HCT116 (cell line): ENCODE measurements around the gene COL4A3. TPM values are rescaled to one million over a fixed set of nuclear protein-coding genes. Genes with fewer than 3 reads are reported as not detected.

Experiments
- ATAC-seq: fragments of 200-7000 bp; cut with Tn5 transposase; 2 replicates; pipeline ENCODE4 v1.9.1; 2020; ENCODE audit warnings: mild to moderate bottlenecking, moderate library complexity
- BruUV-seq: library from RNA; stranded (reverse); fragments of 400-500 nt; replicated peaks from 2 replicates; lab custom pipeline; 2021; lab: Mats Ljungman, UMichigan
- CTCF ChIA-PET: fragments of 300-600 bp; sonication (Branson Sonifier 250); formaldehyde crosslinking; loops from one replicate; lab custom pipeline; 2021; ENCODE audit warnings: antibody characterized with exemption; lab: Charles Lee
- POLR2A ChIA-PET: fragments of 300-600, 350-600 bp; sonication (Branson Sonifier 250); formaldehyde crosslinking; loops from one replicate; lab custom pipeline; 2021; ENCODE audit warnings: antibody characterized with exemption; lab: Charles Lee
- RAD21 ChIA-PET, 2 experiments: fragments of 300-600 bp; sonication (Branson Sonifier 250); formaldehyde crosslinking; loops; one replicate each; lab custom pipeline; 2023; ENCODE audit warnings: low total read pairs in 2 of 2; ENCODE audit not compliant: uncharacterized antibody in 2 of 2, unreplicated experiment in 2 of 2, low non-redundant PET in 1 of 2; lab: Charles Lee
- DNase-seq: peaks from one replicate; pipeline ENCODE4 v3.0.0-alpha.2; 2010; ENCODE audit warnings: low read depth, low spot score
- H2AFZ ChIP-seq: fragments of 200-600 bp; shearing (Covaris generic), sonication (generic); 2 replicates; pipeline ENCODE4 v1.6.1; 2017; ENCODE audit warnings: low read depth, mixed run types, mixed read lengths, antibody characterized with exemption, low read length; ENCODE audit not compliant: poor library complexity, severe bottlenecking
- H3K27ac ChIP-seq: 2 replicates; pipeline ENCODE4 v1.5.1; 2012; ENCODE audit warnings: low read depth, low read length
- H3K27me3 ChIP-seq: fragments of 200-600 bp; sonication (generic); 2 replicates; pipeline ENCODE4 v1.6.1; 2016; ENCODE audit warnings: mixed run types, low read length, mixed read lengths; ENCODE audit not compliant: insufficient read depth
- H3K36me3 ChIP-seq, 2 experiments: fragments of 200-500 bp in 1 of 2; fragments of 200-600 bp in 1 of 2; sonication (Bioruptor generic) in 1 of 2; sonication (generic) in 1 of 2; 2 replicates each; pipeline versions ENCODE4 v1.5.1 to v1.6.1; 2014 to 2016; ENCODE audit warnings: low read length in 2 of 2, inconsistent platforms in 1 of 2, mixed read lengths in 1 of 2, mixed run types in 1 of 2; ENCODE audit not compliant: insufficient read depth in 2 of 2, control insufficient read depth in 1 of 2
- H3K4me1 ChIP-seq, 2 experiments: fragments of 200-600 bp in 1 of 2; sonication (generic) in 1 of 2; 2 replicates each; pipeline versions ENCODE4 v1.5.1 to v1.6.1; 2012 to 2017; ENCODE audit warnings: low read length in 2 of 2, inconsistent platforms in 1 of 2, mild to moderate bottlenecking in 1 of 2, mixed read lengths in 1 of 2, mixed run types in 1 of 2, moderate library complexity in 1 of 2; ENCODE audit not compliant: insufficient read depth in 2 of 2, control insufficient read depth in 1 of 2
- H3K4me2 ChIP-seq: fragments of 200-600 bp; sonication (generic); 2 replicates; pipeline ENCODE4 v1.6.1; 2017; ENCODE audit warnings: mixed run types, low read length, mixed read lengths
- H3K4me3 ChIP-seq, 2 experiments: fragments of 200-600 bp in 1 of 2; sonication (generic) in 1 of 2; replicated peaks in 1 of 2; 2 replicates each; pipeline ENCODE4 v1.5.1; 2011 to 2016; ENCODE audit warnings: low read length in 2 of 2, control low read depth in 1 of 2, low read depth in 1 of 2, mild to moderate bottlenecking in 1 of 2, mixed read lengths in 1 of 2, mixed run types in 1 of 2
- H3K79me2 ChIP-seq: fragments of 200-600 bp; sonication (generic); 2 replicates; pipeline ENCODE4 v1.6.1; 2017; ENCODE audit warnings: mild to moderate bottlenecking, mixed run types, low read length, moderate library complexity, mixed read lengths; ENCODE audit not compliant: insufficient read depth
- H3K9ac ChIP-seq: fragments of 200-600 bp; sonication (generic); 2 replicates; pipeline ENCODE4 v1.6.1; 2016; ENCODE audit warnings: low read length, mixed read lengths
- H3K9me2 ChIP-seq: fragments of 200-600 bp; sonication (generic), shearing (Covaris generic); 2 replicates; pipeline ENCODE4 v1.6.1; 2017; ENCODE audit warnings: mixed run types, mild to moderate bottlenecking, moderate library complexity; ENCODE audit not compliant: insufficient read depth
- H3K9me3 ChIP-seq, 2 experiments: fragments of 200-500 bp in 1 of 2; fragments of 200-600 bp in 1 of 2; sonication (Bioruptor generic) in 1 of 2; sonication (generic) in 1 of 2; 2 replicates each; pipeline ENCODE4 v1.6.1; 2014 to 2017; ENCODE audit warnings: low read length in 2 of 2, mixed read lengths in 2 of 2, inconsistent platforms in 1 of 2, low read depth in 1 of 2, mild to moderate bottlenecking in 1 of 2, mixed run types in 1 of 2, moderate library complexity in 1 of 2; ENCODE audit not compliant: control insufficient read depth in 1 of 2, insufficient read depth in 1 of 2
- H4K20me1 ChIP-seq: fragments of 200-600 bp; sonication (generic), shearing (Covaris generic); 2 replicates; pipeline ENCODE4 v1.6.1; 2017; ENCODE audit warnings: mixed run types, mild to moderate bottlenecking, moderate library complexity; ENCODE audit not compliant: insufficient read depth
- CEBPB ChIP-seq: IDR thresholded peaks from 2 replicates; pipeline ENCODE4 v1.6.1; 2012; ENCODE audit warnings: low read depth
- EZH2 ChIP-seq: fragments of 200-600 bp; sonication (generic); IDR thresholded peaks from 2 replicates; pipeline ENCODE4 v1.6.1; 2017; ENCODE audit warnings: antibody characterized with exemption, mixed run types
- EZH2phosphoT487 ChIP-seq: fragments of 200-600 bp; IDR thresholded peaks from 2 replicates; pipeline ENCODE4 v1.6.1; 2018; ENCODE audit warnings: antibody characterized with exemption, borderline replicate concordance
- JUND ChIP-seq: IDR thresholded peaks from 2 replicates; pipeline ENCODE4 v1.6.1; 2012
- RAD21 ChIP-seq: IDR thresholded peaks from 2 replicates; pipeline ENCODE4 v1.6.1; 2012; ENCODE audit warnings: low read depth, mild to moderate bottlenecking
- REST ChIP-seq: IDR thresholded peaks from 2 replicates; pipeline ENCODE4 v1.6.1; 2012; ENCODE audit warnings: low read depth
- SIN3A ChIP-seq: IDR thresholded peaks from 2 replicates; pipeline ENCODE4 v1.6.1; 2012; ENCODE audit warnings: low read depth
- SRF ChIP-seq: IDR thresholded peaks from 2 replicates; pipeline ENCODE4 v1.6.1; 2012; ENCODE audit warnings: low read depth
- ZNF274 ChIP-seq: fragments of 200-500 bp; sonication (Bioruptor generic); IDR thresholded peaks from 2 replicates; pipeline ENCODE4 v1.6.1; 2014; ENCODE audit warnings: mild to moderate bottlenecking, low read depth, low read length, inconsistent platforms
- intact Hi-C: fragments of 100-400 bp; cut with micrococcal nuclease; formaldehyde crosslinking; loops from 2 replicates; pipeline ENCODE4 v1.10.0; 2022
- total RNA-seq: library from RNA; stranded (reverse); gene quantifications from one replicate; pipeline ENCODE4 v1.2.1, GENCODE V29; 2021; ENCODE audit not compliant: unreplicated experiment

COL4A3 gene
- total RNA-seq, 1 experiment from 2014 or later: 4.9 TPM

GRCh38 chr2:227198866-227199265 is 34.4 kb downstream of the COL4A3 start:
- TF ChIP-seq SIN3A (no peak), REST (no peak), RAD21 (no peak), ZNF274 (no peak), EZH2 (no peak), EZH2phosphoT487 (no peak), JUND (no peak), SRF (no peak), CEBPB (no peak)
- CTCF ChIA-PET: no interaction called here
- Histone ChIP-seq H3K36me3 (no peaks in the 10 kb centered on the region), H3K79me2 (no peaks in the 10 kb centered on the region), H2AFZ (no peak overlapping the region), H3K4me2 (no peak overlapping the region), H3K9ac (no peak overlapping the region), H3K27ac (no peak overlapping the region), H3K4me3 (no peak overlapping the region), H3K27me3 (no peaks in the 10 kb centered on the region), H4K20me1 (no peaks in the 10 kb centered on the region), H3K4me1 (no peaks in the 10 kb centered on the region), H3K9me2 (no peaks in the 10 kb centered on the region), H3K9me3 (no peaks in the 10 kb centered on the region)
- no TSS peak for BruUV-seq
- intact Hi-C loops: no loop called here
- RAD21 ChIA-PET: no interaction called here
- ATAC-seq: no peak
- DNase-seq: no peak
- POLR2A ChIA-PET: no interaction called here
